ENCODE data around the gene C7orf25. TPM values are rescaled to one million over a fixed set of nuclear protein-coding genes. Genes with fewer than 3 reads are reported as not detected.

C7orf25 gene
- total and polyA plus RNA-seq, 10 of the 15 experiments (the other 5 are each of a cell fraction or from before 2014, with no cell fraction given), result 0.63 to 3.2 (median 1.7) TPM

DNA sequence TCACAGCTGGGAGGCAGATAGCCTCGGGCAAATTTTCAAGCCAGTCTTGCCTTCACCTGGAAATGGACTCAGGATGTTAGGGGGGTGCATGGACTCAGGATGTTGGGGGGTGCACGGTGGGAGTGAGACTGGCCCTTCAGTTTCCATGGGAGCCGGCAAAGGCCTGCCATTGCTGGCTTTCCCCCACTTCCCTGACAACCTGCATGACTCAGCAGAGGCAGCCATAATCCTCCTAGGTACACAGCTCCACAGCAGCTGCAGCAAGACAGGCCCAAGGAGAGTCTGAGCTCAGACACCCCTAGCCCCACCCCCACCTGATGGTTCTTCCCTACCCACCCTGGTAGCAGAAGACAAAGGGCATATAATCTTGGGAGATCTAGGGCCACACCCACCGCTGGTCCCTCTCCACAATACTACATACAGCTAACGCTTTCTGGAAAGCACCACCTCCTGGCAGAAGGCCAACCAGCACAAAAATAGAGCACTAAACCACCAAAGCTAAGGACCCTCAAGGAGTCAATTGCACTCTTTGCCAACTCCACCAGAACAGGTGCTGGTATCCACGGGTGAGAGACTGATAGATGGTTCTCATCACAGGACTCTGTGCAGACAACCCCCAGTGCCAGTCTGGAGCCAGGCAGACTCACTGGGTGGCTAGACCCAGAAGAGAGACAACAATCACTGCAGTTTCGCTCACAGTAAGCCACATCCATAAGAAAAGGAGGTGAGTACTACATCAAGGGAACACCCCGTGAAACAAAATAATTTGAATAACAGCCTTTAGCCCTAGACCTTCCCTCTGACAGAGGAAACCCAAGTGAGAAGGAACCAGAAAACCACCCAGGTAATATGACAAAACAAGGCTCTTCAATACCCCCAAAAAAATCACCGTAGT is 18.3 kb downstream of the C7orf25 start:
- intact Hi-C loops (cut with micrococcal nuclease; ENCODE audit: unreplicated experiment) (no loop called here), in situ Hi-C loops (cut with MboI) (no loop called here)
- Histone ChIP-seq H3K4me2 (ENCODE audit: control insufficient read depth, insufficient read depth) (no peak overlapping the region), H3K9me3 (replicated peaks; ENCODE audit: control insufficient read depth, insufficient read depth, low read length) (no peaks in the 10 kb centered on the region; the same call in 2 of the 3 replicates), H3K4me1 (ENCODE audit: control insufficient read depth, insufficient read depth, low read length) (no peaks in the 10 kb centered on the region; the same call in 1 of the 2 replicates), H3K9ac (ENCODE audit: control insufficient read depth, insufficient read depth, low read length) (no peak overlapping the region), H3K27me3 (replicated peaks in 1 of 2; ENCODE audit: control insufficient read depth in 2 of 2, insufficient read depth in 2 of 2, low read length in 1 of 2) (no peaks in the 10 kb centered on the region; a peak in 2 of 4 replicates), H3K4me3 (no peak overlapping the region), H3K27ac (ENCODE audit: control insufficient read depth, insufficient read depth) (no peak overlapping the region), H3K36me3 (ENCODE audit: control insufficient read depth in 2 of 2, insufficient read depth in 2 of 2, low read length in 1 of 2) (no peaks in the 10 kb centered on the region), H4K20me1 (ENCODE audit: control insufficient read depth, insufficient read depth) (no peaks in the 10 kb centered on the region), H2AFZ (ENCODE audit: control insufficient read depth, low read depth, low read length) (no peak overlapping the region), H3K79me2 (ENCODE audit: control insufficient read depth, insufficient read depth, low read length) (no peaks in the 10 kb centered on the region)
- RAD21 ChIA-PET (ENCODE audit: unreplicated experiment), result no interaction called here
- FAIRE-seq, result no peak
- WGBS (ENCODE audit: insufficient coverage, insufficient replicate concordance, low lambda C conversion rate, missing lambda C conversion rate), result 43% methylated on average over 9 of the region's 9 CpGs
- POLR2A ChIA-PET, result no interaction called here
- DNase-seq (ENCODE audit: low read depth, low spot score), result no peak
- TF ChIP-seq ETV6 (conservative IDR thresholded peaks at IDR 0.05 in 1 of 2, IDR thresholded peaks at IDR 0.05 in 1 of 2; ENCODE audit: borderline replicate concordance in 1 of 2, low read depth in 1 of 2) (no peak), CBX3 (IDR thresholded peaks at IDR 0.05; ENCODE audit: borderline replicate concordance, low read depth) (no peak), NFYB (IDR thresholded peaks at IDR 0.05; ENCODE audit: insufficient read depth, low read depth, low read length) (no peak), ATF7 (IDR thresholded peaks at IDR 0.05; ENCODE audit: low read depth) (no peak), NR2F1 (conservative IDR thresholded peaks at IDR 0.05) (no peak), ESRRA (IDR thresholded peaks at IDR 0.05; ENCODE audit: low read length) (no peak), PML (IDR thresholded peaks at IDR 0.05; ENCODE audit: low read length) (no peak)
- TF ChIP-seq, protein P1, sequence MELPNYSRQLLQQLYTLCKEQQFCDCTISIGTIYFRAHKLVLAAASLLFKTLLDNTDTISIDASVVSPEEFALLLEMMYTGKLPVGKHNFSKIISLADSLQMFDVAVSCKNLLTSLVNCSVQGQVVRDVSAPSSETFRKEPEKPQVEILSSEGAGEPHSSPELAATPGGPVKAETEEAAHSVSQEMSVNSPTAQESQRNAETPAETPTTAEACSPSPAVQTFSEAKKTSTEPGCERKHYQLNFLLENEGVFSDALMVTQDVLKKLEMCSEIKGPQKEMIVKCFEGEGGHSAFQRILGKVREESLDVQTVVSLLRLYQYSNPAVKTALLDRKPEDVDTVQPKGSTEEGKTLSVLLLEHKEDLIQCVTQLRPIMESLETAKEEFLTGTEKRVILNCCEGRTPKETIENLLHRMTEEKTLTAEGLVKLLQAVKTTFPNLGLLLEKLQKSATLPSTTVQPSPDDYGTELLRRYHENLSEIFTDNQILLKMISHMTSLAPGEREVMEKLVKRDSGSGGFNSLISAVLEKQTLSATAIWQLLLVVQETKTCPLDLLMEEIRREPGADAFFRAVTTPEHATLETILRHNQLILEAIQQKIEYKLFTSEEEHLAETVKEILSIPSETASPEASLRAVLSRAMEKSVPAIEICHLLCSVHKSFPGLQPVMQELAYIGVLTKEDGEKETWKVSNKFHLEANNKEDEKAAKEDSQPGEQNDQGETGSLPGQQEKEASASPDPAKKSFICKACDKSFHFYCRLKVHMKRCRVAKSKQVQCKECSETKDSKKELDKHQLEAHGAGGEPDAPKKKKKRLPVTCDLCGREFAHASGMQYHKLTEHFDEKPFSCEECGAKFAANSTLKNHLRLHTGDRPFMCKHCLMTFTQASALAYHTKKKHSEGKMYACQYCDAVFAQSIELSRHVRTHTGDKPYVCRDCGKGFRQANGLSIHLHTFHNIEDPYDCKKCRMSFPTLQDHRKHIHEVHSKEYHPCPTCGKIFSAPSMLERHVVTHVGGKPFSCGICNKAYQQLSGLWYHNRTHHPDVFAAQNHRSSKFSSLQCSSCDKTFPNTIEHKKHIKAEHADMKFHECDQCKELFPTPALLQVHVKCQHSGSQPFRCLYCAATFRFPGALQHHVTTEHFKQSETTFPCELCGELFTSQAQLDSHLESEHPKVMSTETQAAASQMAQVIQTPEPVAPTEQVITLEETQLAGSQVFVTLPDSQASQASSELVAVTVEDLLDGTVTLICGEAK (IDR thresholded peaks at IDR 0.05; ENCODE audit: borderline replicate concordance), result no peak
- no peak for ATAC-seq
- no TSS peak for BruUV-seq (replicated peaks)
- CTCF ChIA-PET, result no interaction called here
- SMC1A ChIA-PET (ENCODE audit: uncharacterized antibody, unreplicated experiment), result no interaction called here

Measured in GM12878 (cell line).